T-helper 1 cell treated with Interleukin-12 subunit alpha and Interleukin-12 subunit beta and Interleukin-4 antibody, amounts not matched to agents 30 μg/mL and 1 μg/mL, for 36 hours (primary cell): Measurements from ENCODE around the gene SRP72.
A peak's percentile ranks its signal among the peaks of the same experiment; 100 is the strongest.
"Not testable (repeated sequence)": the region's sequence is repeated elsewhere in the genome, so short reads cannot be mapped to it uniquely, and the experiment has no call there.

ENCODE experiments used
- H3K27ac Mint-ChIP-seq: one replicate; pipeline ENCODE4 v1.8.0; 2021; ENCODE audit warnings: mild to moderate bottlenecking, mixed read lengths
- H3K27me3 Mint-ChIP-seq: one replicate; pipeline ENCODE4 v1.8.0; 2021; ENCODE audit warnings: low read depth, mixed read lengths
- H3K36me3 Mint-ChIP-seq: one replicate; pipeline ENCODE4 v1.8.0; 2021; ENCODE audit warnings: low read depth, mixed read lengths
- H3K4me1 Mint-ChIP-seq: one replicate; pipeline ENCODE4 v1.8.0; 2021; ENCODE audit warnings: low read depth, mixed read lengths
- H3K4me3 Mint-ChIP-seq: one replicate; pipeline ENCODE4 v1.8.0; 2021; ENCODE audit warnings: mild to moderate bottlenecking, moderate library complexity, mixed read lengths
- H3K9me3 Mint-ChIP-seq: one replicate; pipeline ENCODE4 v1.8.0; 2021; ENCODE audit warnings: mixed read lengths

Gene SRP72

DNA sequence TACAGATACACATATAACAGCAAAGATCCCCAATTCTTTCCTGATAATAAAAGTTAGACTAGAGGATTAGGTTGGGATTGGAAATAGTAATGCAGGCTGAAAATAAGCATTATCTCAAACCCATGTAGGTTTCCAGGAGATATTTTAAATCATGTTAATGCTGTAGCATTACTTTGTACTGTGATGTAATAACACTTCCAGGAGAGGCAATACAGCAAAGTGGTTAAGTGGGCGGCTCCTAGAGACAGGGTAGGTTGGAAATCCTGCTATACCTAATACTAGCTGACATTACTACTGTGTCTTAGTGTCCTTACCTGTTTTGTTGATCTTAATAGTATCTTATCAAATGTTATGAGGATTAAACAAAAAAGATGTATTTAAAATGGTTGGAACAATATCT is 21.7 kb upstream of the SRP72 start:
- H3K36me3 Mint-ChIP-seq = peaks cover 44% of the 10 kb centered on the region
- H3K27ac Mint-ChIP-seq = no peak overlapping the region

GRCh38 chr4:56448301-56448700 is 19.1 kb upstream of the SRP72 start:
- peaks cover 24% of the 10 kb centered on the region for H3K4me1 Mint-ChIP-seq
- H3K27me3 Mint-ChIP-seq = no peaks in the 10 kb centered on the region
- no peak overlapping the region for H3K4me3 Mint-ChIP-seq
- H3K36me3 Mint-ChIP-seq = peaks cover 46% of the 10 kb centered on the region
- peak overlapping the region; percentile 67 for H3K27ac Mint-ChIP-seq
- H3K9me3 Mint-ChIP-seq = no peaks in the 10 kb centered on the region

More for the DNA sequence above, 21.7 kb upstream of the SRP72 start:
- H3K4me3 Mint-ChIP-seq = no peak overlapping the region
- peaks cover 33% of the 10 kb centered on the region for H3K4me1 Mint-ChIP-seq
- no peaks in the 10 kb centered on the region for H3K9me3 Mint-ChIP-seq
- no peaks in the 10 kb centered on the region for H3K27me3 Mint-ChIP-seq

- H3K9me3 Mint-ChIP-seq, H3K4me3 Mint-ChIP-seq, H3K27me3 Mint-ChIP-seq, H3K27ac Mint-ChIP-seq: not testable (repeated sequence)
- Mint-ChIP-seq H3K36me3 (peaks cover 45% of the 10 kb centered on the region), H3K4me1 (peaks cover 18% of the 10 kb centered on the region)
Observed at GRCh38 chr4:56449475-56449874, 17.9 kb upstream of the SRP72 start.

DNA sequence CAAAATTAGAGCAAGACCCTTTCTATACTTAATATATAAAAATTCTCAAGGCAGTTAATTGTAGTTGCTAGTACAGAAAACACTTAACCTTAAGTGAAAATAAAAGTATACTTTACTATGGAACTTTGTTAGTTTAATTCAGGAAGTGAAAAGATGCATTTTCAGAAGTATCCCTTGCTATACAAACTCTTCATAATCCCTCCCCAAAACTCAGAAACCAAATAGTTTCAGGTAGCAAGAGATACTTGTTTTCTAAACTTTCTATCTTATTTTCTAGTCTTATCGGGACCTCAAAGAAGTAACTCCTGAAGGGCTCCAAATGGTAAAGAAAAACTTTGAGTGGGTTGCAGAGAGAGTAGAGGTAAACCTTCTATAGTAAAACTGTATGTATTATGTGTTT is 17.1 kb upstream of the SRP72 start:
- Mint-ChIP-seq H3K27ac (no peak overlapping the region), H3K36me3 (peaks cover 45% of the 10 kb centered on the region)

DNA sequence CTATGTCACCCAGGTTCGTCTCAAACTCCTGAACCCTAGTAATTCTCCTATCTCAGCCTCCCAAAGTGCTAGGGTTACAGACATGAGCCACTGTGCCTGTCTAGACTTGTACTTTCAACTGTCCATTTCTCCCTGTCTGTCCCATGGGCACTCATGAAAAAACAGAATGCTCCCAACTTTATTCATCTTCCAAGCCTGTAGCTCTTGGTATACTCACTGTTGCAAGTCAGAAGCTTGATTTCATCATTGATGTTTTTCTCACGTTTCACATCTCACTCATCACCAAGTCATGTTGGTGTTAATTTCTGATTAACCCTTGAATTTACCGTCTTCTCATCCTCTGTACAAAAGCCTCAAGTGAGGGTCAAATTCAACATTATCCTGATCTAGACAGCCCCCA is 7.3 kb upstream of the SRP72 start:
- no peaks in the 10 kb centered on the region for H3K27me3 Mint-ChIP-seq
- no peaks in the 10 kb centered on the region for H3K9me3 Mint-ChIP-seq
- H3K36me3 Mint-ChIP-seq = peaks cover 33% of the 10 kb centered on the region
- H3K4me3 Mint-ChIP-seq = no peak overlapping the region
- no peak overlapping the region for H3K27ac Mint-ChIP-seq
- peaks cover 16% of the 10 kb centered on the region for H3K4me1 Mint-ChIP-seq

More for the DNA sequence above, 17.1 kb upstream of the SRP72 start:
- Mint-ChIP-seq H3K9me3 (no peaks in the 10 kb centered on the region), H3K27me3 (no peaks in the 10 kb centered on the region), H3K4me3 (no peak overlapping the region), H3K4me1 (peaks cover 15% of the 10 kb centered on the region)

GRCh38 chr4:56462157-56462556 is 5.3 kb upstream of the SRP72 start:
- Mint-ChIP-seq H3K9me3 (no peaks in the 10 kb centered on the region), H3K4me3 (no peak overlapping the region), H3K27ac (no peak overlapping the region), H3K36me3 (peaks cover 26% of the 10 kb centered on the region), H3K27me3 (no peaks in the 10 kb centered on the region), H3K4me1 (peaks cover 31% of the 10 kb centered on the region)

DNA sequence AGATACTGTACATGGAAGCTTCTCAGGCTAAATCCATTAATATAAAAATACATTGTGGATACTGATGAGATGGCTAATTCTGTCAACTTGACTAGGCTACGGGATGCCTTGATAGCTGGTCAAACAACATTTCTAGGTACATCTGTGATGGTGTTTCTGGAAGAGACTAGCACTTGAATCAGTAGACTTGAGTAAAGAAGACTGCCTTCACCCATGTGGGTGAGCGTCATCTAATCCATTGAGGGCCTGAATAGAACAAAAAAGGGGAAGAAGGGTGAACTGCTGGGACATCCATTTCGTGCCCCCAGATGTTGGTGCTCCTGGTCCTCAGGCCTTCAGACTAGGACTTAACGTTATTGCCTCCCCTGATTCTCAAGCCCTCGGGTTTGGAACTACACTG is 3.7 kb upstream of the SRP72 start:
- Mint-ChIP-seq H3K4me3 (no peak overlapping the region), H3K27me3 (no peaks in the 10 kb centered on the region), H3K27ac (no peak overlapping the region), H3K4me1 (peaks cover 40% of the 10 kb centered on the region), H3K36me3 (peaks cover 27% of the 10 kb centered on the region), H3K9me3 (no peaks in the 10 kb centered on the region)

DNA sequence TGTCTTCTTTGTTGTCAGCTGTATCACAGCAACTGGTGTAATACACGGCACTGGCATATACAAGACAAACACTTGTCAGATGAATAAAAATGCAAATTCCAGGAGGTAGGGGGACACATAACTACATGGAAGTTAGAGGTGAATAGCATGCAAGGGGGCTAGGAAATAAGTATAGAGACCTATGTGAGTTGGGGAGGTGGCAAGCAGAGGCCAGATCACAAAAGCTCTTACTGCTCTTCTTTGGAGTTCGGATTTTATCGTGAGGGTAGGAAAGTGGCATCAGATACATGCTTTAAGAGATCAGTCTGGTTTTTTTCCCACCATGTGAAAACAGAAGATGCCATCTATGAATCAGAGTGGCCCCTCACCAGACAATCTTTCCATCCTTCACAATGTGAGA is 2.8 kb upstream of the SRP72 start:
- peak overlapping the region; percentile 6 for H3K4me3 Mint-ChIP-seq
- H3K27ac Mint-ChIP-seq = no peak overlapping the region
- H3K4me1 Mint-ChIP-seq = peaks cover 47% of the 10 kb centered on the region
- H3K27me3 Mint-ChIP-seq = no peaks in the 10 kb centered on the region
- H3K9me3 Mint-ChIP-seq = no peaks in the 10 kb centered on the region
- peaks cover 28% of the 10 kb centered on the region for H3K36me3 Mint-ChIP-seq

DNA sequence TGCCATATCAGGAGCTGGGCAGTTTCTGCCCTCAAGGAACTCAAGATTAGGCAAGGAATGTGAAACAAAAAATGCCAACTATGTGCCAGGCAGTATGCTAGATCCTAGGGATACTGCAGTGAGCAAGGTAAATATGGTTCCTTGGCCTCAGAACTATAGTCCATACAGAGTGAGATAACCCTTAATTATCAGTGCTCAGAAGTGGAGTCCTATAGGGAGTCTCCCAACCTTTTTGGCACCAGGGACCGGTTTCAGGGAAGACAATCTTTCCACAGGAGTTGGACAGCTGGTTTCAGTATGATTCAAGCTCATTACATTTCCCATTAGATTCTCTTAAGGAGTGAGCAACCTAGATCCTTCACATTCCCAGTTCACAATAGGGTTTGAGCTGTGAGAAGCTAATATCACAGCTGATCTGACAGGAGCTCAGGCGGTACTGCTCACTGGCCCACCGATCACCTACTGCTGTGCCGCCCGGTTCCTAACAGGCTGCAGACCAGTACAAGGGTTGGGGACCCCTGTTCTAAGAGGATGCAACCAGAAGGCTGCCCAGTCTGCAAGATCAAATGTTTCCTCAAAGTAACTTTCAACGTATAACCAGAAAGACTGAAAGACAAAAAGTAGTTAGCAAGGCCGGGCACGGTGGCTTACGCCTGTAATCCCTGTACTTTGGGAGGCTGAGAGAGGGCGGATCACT is 1.7 kb upstream of the SRP72 start:
- peak overlapping the region; percentile 97 for H3K4me3 Mint-ChIP-seq
- H3K9me3 Mint-ChIP-seq = no peaks in the 10 kb centered on the region
- no peaks in the 10 kb centered on the region for H3K27me3 Mint-ChIP-seq
- peaks cover 51% of the 10 kb centered on the region for H3K4me1 Mint-ChIP-seq
- peak overlapping the region; percentile 98 for H3K27ac Mint-ChIP-seq
- H3K36me3 Mint-ChIP-seq = peaks cover 25% of the 10 kb centered on the region

- peak overlapping the region; percentile 97 for H3K4me3 Mint-ChIP-seq
- peaks cover 51% of the 10 kb centered on the region for H3K4me1 Mint-ChIP-seq
- H3K27me3 Mint-ChIP-seq, H3K9me3 Mint-ChIP-seq: not testable (repeated sequence)
- peak overlapping the region; percentile 98 for H3K27ac Mint-ChIP-seq
- peaks cover 25% of the 10 kb centered on the region for H3K36me3 Mint-ChIP-seq
Observed at GRCh38 chr4:56466296-56466761, 1.1 kb upstream of the SRP72 start.

DNA sequence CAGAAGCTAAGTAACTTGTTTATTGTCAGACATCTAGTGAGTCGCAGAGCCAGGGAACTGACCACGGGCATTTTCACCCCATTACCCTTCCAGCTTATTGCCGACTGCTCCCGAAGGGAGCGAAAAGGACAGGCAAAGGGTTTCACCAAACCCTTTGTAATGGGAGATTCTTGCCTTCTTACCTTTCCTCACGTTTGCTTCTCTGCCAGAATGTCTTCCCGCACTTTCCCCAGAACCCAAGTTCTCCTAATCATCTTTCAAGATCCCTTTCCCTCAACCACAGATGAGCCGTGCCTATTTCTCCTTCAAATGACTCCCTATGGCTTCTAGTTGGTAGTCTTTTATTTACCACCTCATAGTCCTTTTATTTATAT is 520 bp upstream of the SRP72 start:
- H3K27me3 Mint-ChIP-seq = no peaks in the 10 kb centered on the region
- H3K27ac Mint-ChIP-seq = peak overlapping the region; percentile 98
- H3K36me3 Mint-ChIP-seq = peaks cover 26% of the 10 kb centered on the region
- H3K4me1 Mint-ChIP-seq = peaks cover 52% of the 10 kb centered on the region
- peak overlapping the region; percentile 97 for H3K4me3 Mint-ChIP-seq
- no peaks in the 10 kb centered on the region for H3K9me3 Mint-ChIP-seq

GRCh38 chr4:56468097-56468422 is 643 bp downstream of the SRP72 start:
- peaks cover 28% of the 10 kb centered on the region for H3K36me3 Mint-ChIP-seq
- peak overlapping the region; percentile 97 for H3K4me3 Mint-ChIP-seq
- no peaks in the 10 kb centered on the region for H3K9me3 Mint-ChIP-seq
- peaks cover 51% of the 10 kb centered on the region for H3K4me1 Mint-ChIP-seq
- H3K27ac Mint-ChIP-seq = peak overlapping the region; percentile 79
- no peaks in the 10 kb centered on the region for H3K27me3 Mint-ChIP-seq

DNA sequence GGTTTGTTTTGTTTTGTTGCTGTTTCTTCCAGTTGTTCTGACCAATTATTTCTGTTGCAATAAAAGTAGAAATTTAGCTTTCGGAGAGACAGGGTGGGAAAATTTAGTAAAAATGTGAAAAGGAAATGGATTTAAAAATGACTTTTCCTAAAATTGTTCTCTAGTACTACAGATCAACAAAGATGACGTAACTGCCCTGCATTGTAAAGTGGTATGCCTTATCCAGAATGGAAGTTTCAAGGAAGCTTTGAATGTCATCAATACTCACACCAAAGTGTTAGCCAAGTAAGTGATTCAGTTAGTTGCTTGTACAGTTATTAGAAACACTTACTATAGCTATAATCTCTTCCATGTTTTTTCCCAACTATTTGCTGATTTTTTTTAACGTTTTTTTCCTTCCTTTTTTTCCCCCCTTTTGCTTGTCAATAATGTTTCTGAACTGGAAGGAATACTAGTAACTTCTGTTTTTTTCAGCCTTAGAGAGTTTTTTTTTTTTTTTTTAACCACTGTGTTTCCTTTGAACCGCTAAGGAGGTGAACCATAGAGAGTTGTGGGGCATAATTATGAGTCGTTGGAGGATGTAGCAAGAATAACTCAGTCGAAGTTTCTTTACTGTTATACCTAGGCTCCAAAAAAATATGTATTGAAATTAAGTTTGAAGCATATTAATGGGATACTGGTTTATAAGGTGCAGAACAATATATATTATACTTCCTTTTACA is 2.2 kb downstream of the SRP72 start:
- Mint-ChIP-seq H3K27me3 (no peaks in the 10 kb centered on the region), H3K36me3 (peaks cover 34% of the 10 kb centered on the region), H3K27ac (peak overlapping the region; percentile 80), H3K4me3 (peak overlapping the region; percentile 81), H3K4me1 (peaks cover 46% of the 10 kb centered on the region), H3K9me3 (no peaks in the 10 kb centered on the region)

GRCh38 chr4:56475917-56476316 is 8.5 kb downstream of the SRP72 start:
- Mint-ChIP-seq H3K27me3 (no peaks in the 10 kb centered on the region), H3K4me3 (no peak overlapping the region), H3K36me3 (peaks cover 59% of the 10 kb centered on the region), H3K4me1 (peaks cover 12% of the 10 kb centered on the region), H3K27ac (no peak overlapping the region), H3K9me3 (no peaks in the 10 kb centered on the region)

DNA sequence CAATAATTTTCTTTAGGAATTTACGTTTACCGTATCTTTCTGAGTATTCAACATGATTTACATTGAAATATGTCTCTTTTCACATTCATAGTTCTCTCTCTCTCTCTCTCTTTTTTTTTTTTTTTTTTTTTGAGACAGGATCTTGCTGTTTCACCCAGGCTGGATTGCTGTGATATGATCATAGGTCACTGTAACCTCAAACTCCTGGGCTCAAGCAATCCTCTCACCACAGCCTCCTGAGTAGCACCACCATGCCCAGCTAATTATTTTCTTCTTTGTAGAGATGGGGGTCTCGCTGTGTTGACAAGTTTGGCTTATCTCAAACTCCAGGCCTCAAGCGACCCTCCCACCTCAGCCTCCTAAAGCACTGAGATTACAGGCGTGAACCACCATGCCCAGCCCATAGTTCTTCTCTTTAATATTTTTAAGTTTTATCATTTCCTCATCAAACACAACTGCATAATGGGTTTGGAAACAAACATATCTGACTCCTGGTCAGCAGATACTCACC is 9.8 kb downstream of the SRP72 start:
- H3K9me3 Mint-ChIP-seq = no peaks in the 10 kb centered on the region
- no peaks in the 10 kb centered on the region for H3K27me3 Mint-ChIP-seq
- H3K27ac Mint-ChIP-seq = no peak overlapping the region
- peaks cover 53% of the 10 kb centered on the region for H3K36me3 Mint-ChIP-seq
- peaks cover 10% of the 10 kb centered on the region for H3K4me1 Mint-ChIP-seq
- H3K4me3 Mint-ChIP-seq = no peak overlapping the region
